ENCODE measurements around the gene MMD. TPM values are rescaled to one million over a fixed set of nuclear protein-coding genes. Genes with fewer than 3 reads are reported as not detected.

The MMD gene
- total RNA-seq, 1 donor from 2014 or later, result 45.5 TPM

DNA sequence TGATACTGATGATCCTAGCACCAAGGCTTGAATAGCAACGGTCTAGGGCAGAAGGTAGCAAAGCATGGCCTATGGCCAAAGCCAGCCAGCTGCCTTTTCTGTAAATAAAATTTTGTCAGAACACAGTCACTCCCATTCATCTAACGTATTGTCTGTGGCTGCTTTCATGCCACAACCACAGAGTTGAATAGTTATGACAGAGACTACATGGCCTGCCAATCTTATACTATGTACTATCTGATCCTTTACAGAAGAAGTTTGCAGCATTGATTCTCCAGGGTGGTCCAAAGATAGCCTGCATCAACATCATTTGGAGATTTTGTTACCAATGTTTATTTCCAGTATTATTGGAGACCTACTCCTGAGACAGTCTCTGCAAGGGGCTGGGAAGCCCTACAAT, 19.9 kb upstream of the MMD start:
- ChIA-PET POLR2A (interaction anchor here (0.6 to 1.3 kb wide), 2 partner anchors 17 to 20 kb away, joined by 3 to 7 read pairs; partner anchors contain the start of gene MMD), CTCF (no interaction called here)
- Mint-ChIP-seq H3K9me3 (no peaks in the 10 kb centered on the region), H3K27ac (no peak overlapping the region), H3K4me1 (peaks cover 51% of the 10 kb centered on the region), H3K36me3 (ENCODE audit: low read depth) (no peaks in the 10 kb centered on the region), H3K4me3 (no peak overlapping the region), H3K27me3 (no peaks in the 10 kb centered on the region)
- ATAC-seq (ENCODE audit: low read depth) (no peak), DNase-seq (no peak)
- intact Hi-C loops (cut with micrococcal nuclease), result no loop called here
- TF ChIP-seq, protein P1, sequence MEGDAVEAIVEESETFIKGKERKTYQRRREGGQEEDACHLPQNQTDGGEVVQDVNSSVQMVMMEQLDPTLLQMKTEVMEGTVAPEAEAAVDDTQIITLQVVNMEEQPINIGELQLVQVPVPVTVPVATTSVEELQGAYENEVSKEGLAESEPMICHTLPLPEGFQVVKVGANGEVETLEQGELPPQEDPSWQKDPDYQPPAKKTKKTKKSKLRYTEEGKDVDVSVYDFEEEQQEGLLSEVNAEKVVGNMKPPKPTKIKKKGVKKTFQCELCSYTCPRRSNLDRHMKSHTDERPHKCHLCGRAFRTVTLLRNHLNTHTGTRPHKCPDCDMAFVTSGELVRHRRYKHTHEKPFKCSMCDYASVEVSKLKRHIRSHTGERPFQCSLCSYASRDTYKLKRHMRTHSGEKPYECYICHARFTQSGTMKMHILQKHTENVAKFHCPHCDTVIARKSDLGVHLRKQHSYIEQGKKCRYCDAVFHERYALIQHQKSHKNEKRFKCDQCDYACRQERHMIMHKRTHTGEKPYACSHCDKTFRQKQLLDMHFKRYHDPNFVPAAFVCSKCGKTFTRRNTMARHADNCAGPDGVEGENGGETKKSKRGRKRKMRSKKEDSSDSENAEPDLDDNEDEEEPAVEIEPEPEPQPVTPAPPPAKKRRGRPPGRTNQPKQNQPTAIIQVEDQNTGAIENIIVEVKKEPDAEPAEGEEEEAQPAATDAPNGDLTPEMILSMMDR (IDR thresholded peaks at IDR 0.05), result no peak

DNA sequence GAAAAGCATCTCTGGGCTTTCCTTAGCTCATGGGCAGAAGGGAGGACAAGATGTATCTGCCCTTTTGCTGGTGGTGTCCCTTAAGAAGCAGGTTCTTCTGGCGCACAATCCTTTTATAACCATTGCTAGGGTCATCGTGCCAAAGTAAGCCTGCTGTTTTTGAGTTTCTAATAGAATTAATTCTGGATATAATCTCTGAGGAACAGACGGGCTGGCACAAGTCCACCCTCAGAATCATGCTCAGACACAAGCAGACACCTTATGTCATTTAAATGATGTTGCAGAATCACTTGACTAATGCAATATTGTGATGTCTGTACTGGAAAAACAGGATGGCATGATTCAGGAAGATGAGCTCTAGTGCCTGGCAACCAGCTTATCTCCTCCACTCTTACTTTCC, 18.8 kb upstream of the MMD start:
- ChIA-PET CTCF (no interaction called here), POLR2A (no interaction called here)
- TF ChIP-seq, protein P1 (IDR thresholded peaks at IDR 0.05), result no peak
- Mint-ChIP-seq H3K27ac (peak overlapping the region; percentile 8), H3K4me1 (peaks cover 52% of the 10 kb centered on the region), H3K9me3 (no peaks in the 10 kb centered on the region), H3K4me3 (no peak overlapping the region), H3K36me3 (ENCODE audit: low read depth) (no peaks in the 10 kb centered on the region), H3K27me3 (no peaks in the 10 kb centered on the region)
- no peak for DNase-seq
- ATAC-seq (ENCODE audit: low read depth), result no peak
- intact Hi-C loops (cut with micrococcal nuclease), result no loop called here

DNA sequence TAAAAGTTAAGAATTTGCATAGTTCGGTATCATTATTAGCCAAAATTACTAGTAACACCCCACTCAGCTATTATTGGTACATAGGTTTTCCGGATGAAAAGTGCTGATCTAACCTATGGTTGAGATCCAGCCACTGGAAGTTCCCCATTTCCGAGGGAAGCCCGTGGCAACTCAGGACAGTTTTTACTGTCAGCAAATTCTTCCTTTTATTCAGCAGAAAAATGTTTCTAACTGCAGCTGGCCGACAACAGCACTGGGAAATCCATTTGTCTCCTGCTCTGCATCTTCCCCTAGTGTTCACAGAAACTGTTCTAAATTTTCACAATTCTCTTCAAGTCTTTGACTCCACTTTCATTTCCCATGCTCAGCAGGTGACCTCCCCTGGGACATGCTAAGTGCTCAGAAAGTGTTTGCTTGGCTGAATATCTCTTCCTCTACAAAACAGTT, 15.5 kb upstream of the MMD start:
- Mint-ChIP-seq H3K27ac (peak overlapping the region; percentile 85), H3K4me1 (peaks cover 51% of the 10 kb centered on the region), H3K36me3 (ENCODE audit: low read depth) (no peaks in the 10 kb centered on the region), H3K4me3 (peak overlapping the region; percentile 57), H3K27me3 (no peaks in the 10 kb centered on the region), H3K9me3 (no peaks in the 10 kb centered on the region)
- peak; percentile 36 for DNase-seq
- CTCF ChIA-PET, result interaction anchor here (0.6 to 1.4 kb wide), 3 partner anchors 11 to 172 kb away, joined by 3 to 9 read pairs (median 3); no protein-coding TSS in a partner anchor
- ATAC-seq (ENCODE audit: low read depth), result peak; percentile 87
- TF ChIP-seq, protein P1 (IDR thresholded peaks at IDR 0.05), result no peak
- POLR2A ChIA-PET, result interaction anchor here (1.2 to 3.0 kb wide), 6 partner anchors 9 to 28 kb away, joined by 3 to 38 read pairs (median 11); partner anchors contain the start of gene MMD
- intact Hi-C loops (cut with micrococcal nuclease), result loop anchor here (1.0 to 2.0 kb wide), 4 partner anchors 8 to 77 kb away; no protein-coding TSS in a partner anchor

DNA sequence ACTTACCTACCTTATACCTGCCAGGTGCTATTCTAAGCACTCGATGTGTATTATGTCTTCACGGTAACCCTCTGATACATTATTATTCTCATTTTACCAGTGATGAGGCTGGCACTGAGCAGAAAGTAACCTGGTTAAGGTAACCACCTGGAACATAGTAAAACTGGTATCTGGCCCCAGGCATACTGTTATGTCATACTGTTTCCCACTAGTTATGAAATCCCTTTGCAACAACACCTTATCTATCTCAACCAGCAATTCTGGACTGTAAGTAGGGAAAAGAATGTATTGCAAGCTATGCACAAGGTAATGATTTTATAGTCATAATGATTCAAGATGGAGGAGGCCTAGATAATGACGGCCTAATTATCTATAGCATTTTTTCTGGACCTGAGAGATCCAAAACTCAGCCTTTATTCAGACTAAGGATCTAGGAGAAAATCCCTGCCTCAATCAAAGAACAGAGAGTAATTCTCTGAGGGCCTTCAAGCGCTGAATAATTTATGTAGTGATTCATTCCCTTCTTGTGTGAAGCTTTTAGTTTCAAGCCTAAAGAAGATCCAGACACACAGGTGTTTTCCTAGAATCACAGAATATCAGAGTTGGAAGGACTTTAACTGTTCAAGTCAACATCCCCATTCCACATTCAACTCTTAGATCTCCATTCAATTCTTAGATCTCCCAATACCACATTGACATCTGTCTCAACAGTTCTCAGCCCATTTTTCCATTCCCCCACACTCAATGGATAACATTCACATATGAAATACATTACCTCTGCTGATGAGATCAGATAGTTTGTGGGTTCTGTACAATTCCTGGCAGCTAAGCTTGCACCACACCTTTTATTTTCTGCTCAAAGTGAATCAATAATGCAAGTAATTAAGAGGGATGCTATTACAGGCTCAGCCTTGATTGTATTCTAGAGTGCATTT, 14.9 kb upstream of the MMD start:
- Mint-ChIP-seq H3K4me1 (peaks cover 49% of the 10 kb centered on the region), H3K4me3 (peak overlapping the region; percentile 57), H3K27me3 (no peaks in the 10 kb centered on the region), H3K9me3 (no peaks in the 10 kb centered on the region), H3K36me3 (ENCODE audit: low read depth) (no peaks in the 10 kb centered on the region), H3K27ac (peak overlapping the region; percentile 85)
- intact Hi-C loops (cut with micrococcal nuclease), result loop anchor here (1.0 to 2.0 kb wide), 4 partner anchors 9 to 78 kb away; no protein-coding TSS in a partner anchor
- DNase-seq (no peak), ATAC-seq (ENCODE audit: low read depth) (no peak)
- POLR2A ChIA-PET, result interaction anchor here (1.2 to 3.0 kb wide), 6 partner anchors 10 to 27 kb away, joined by 3 to 38 read pairs (median 11); partner anchors contain the start of gene MMD
- TF ChIP-seq, protein P1 (IDR thresholded peaks at IDR 0.05), result no peak
- CTCF ChIA-PET, result interaction anchor here (0.6 to 1.4 kb wide), 4 partner anchors 10 to 171 kb away, joined by 3 to 9 read pairs (median 4); no protein-coding TSS in a partner anchor

DNA sequence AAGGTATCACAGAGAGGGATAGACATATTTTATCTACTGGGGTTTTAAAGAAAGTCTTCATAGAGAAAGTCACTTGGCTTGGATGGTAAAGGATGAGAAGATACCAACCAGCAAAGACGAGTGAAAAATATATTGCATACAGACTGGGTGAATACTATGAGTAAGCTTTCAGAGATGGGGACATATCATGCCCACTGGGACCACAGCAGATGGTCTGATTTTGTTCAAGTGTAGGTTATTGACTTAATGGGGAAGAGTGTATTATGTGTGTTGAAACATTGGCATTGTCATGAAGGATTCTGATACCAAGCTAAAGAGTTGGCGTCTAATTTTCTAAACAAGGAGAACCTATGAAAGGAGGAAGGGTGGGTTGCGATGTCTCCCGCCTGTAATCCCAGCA, 13.8 kb upstream of the MMD start:
- Mint-ChIP-seq H3K9me3 (no peaks in the 10 kb centered on the region), H3K27me3 (no peaks in the 10 kb centered on the region), H3K4me3 (peak overlapping the region; percentile 19), H3K4me1 (peaks cover 49% of the 10 kb centered on the region), H3K27ac (peak overlapping the region; percentile 26), H3K36me3 (ENCODE audit: low read depth) (no peaks in the 10 kb centered on the region)
- DNase-seq (no peak), ATAC-seq (ENCODE audit: low read depth) (no peak)
- ChIA-PET CTCF (interaction anchor here (0.7 kb wide), 1 partner anchor 10 kb away, joined by 5 read pairs; no protein-coding TSS in a partner anchor), POLR2A (interaction anchor here (2.9 to 3.0 kb wide), 2 partner anchors 11 to 14 kb away, joined by 14 to 38 read pairs; partner anchors contain the start of gene MMD)
- TF ChIP-seq, protein P1 (IDR thresholded peaks at IDR 0.05), result no peak
- intact Hi-C loops (cut with micrococcal nuclease), result no loop called here
